K562 (cell line): Measurements from ENCODE around the gene SDCBP2. TPM values are rescaled to one million over a fixed set of nuclear protein-coding genes. Genes with fewer than 3 reads are reported as not detected.

Experiments used
- ATAC-seq: fragments of 200-7000 bp; cut with Tn5 transposase; 3 replicates; pipeline ENCODE4 v1.9.1; 2020; ENCODE audit warnings: moderate library complexity
- BruUV-seq: library from RNA; stranded (reverse); fragments of 400-500 nt; replicated peaks from 2 replicates; lab custom pipeline; 2021; lab: Mats Ljungman, UMichigan
- CTCF ChIA-PET: fragments of 300-600 bp; formaldehyde crosslinking; extraction: SDS; loops from one replicate; lab custom pipeline; 2021; ENCODE audit warnings: low intra/inter-chr PET ratio; lab: Yijun Ruan, JAX
- POLR2A ChIA-PET: fragments of 300-600, 350-650 bp; sonication (Branson Sonifier 250); formaldehyde crosslinking; extraction: SDS; loops from one replicate; lab custom pipeline; 2021; ENCODE audit warnings: antibody characterized with exemption, inconsistent platforms; lab: Yijun Ruan, JAX
- DNase-seq, 4 experiments: peaks; one replicate each; pipeline versions ENCODE4 v3.0.0 to v3.0.0-alpha.2; 2011 to 2018; ENCODE audit warnings: low spot score in 3 of 4, mixed read lengths in 3 of 4; ENCODE audit errors: extremely low read depth in 1 of 4
- FAIRE-seq: peaks from 2 replicates; lab custom pipeline; 2011; peaks lifted over from hg19 to GRCh38; lab: Jason Lieb, UNC
- H2AFZ ChIP-seq: 2 replicates; pipeline ENCODE4 v1.6.0; 2011; ENCODE audit warnings: low read depth, low read length, control low read depth, inconsistent platforms
- H3K27ac ChIP-seq: fragments of 200-600 bp; 3 replicates; pipeline ENCODE4 v1.8.0; 2011; ENCODE audit warnings: low read depth, mild to moderate bottlenecking, control low read depth, inconsistent platforms, low read length, moderate library complexity, mixed read lengths; ENCODE audit errors: extremely low read depth
- H3K27me3 ChIP-seq, 2 experiments: fragments of 300-600 bp in 1 of 2; 2 replicates in 1 of 2; 3 replicates in 1 of 2; pipeline versions ENCODE4 v1.6.0 to v1.8.0; 2011; ENCODE audit warnings: inconsistent platforms in 2 of 2, low read length in 2 of 2, mild to moderate bottlenecking in 1 of 2, mixed read lengths in 1 of 2, moderate library complexity in 1 of 2; ENCODE audit not compliant: control insufficient read depth in 2 of 2, insufficient read depth in 2 of 2
- H3K36me3 ChIP-seq: fragments of 300-600 bp; 3 replicates; pipeline ENCODE4 v1.8.0; 2011; ENCODE audit warnings: mild to moderate bottlenecking, low read length, inconsistent platforms; ENCODE audit not compliant: control insufficient read depth, insufficient read depth
- H3K4me1 ChIP-seq, 2 experiments: fragments of 200-600 bp in 1 of 2; replicated peaks in 1 of 2; 2 replicates in 1 of 2; 3 replicates in 1 of 2; pipeline versions ENCODE4 v1.5.1 to v1.8.0; 2011; ENCODE audit warnings: inconsistent platforms in 2 of 2, low read length in 2 of 2, mild to moderate bottlenecking in 1 of 2, mixed read lengths in 1 of 2, moderate library complexity in 1 of 2; ENCODE audit not compliant: control insufficient read depth in 2 of 2, insufficient read depth in 2 of 2
- H3K4me2 ChIP-seq: 2 replicates; pipeline ENCODE4 v1.6.1; 2011; ENCODE audit warnings: low read length, control low read depth, inconsistent platforms, mixed read lengths; ENCODE audit not compliant: insufficient read depth
- H3K4me3 ChIP-seq: fragments of 200-600 bp; sonication (generic), shearing (Covaris generic); 2 replicates; pipeline ENCODE4 v1.5.1; 2016; ENCODE audit warnings: control low read depth, inconsistent platforms
- H3K79me2 ChIP-seq: fragments of 200-600 bp; 3 replicates; pipeline ENCODE4 v1.8.0; 2011; ENCODE audit warnings: low read length, inconsistent platforms; ENCODE audit not compliant: control insufficient read depth, insufficient read depth
- H3K9ac ChIP-seq, 2 experiments: 2 replicates each; pipeline versions ENCODE4 v1.6.0 to v1.6.1; 2011; ENCODE audit warnings: low read depth in 2 of 2, low read length in 2 of 2, control low read depth in 1 of 2, inconsistent platforms in 1 of 2, mild to moderate bottlenecking in 1 of 2, mixed read lengths in 1 of 2; ENCODE audit not compliant: insufficient read depth in 1 of 2
- H3K9me1 ChIP-seq: one replicate; pipeline ENCODE4 v1.6.0; 2011; ENCODE audit warnings: inconsistent platforms, mild to moderate bottlenecking, low read length, moderate library complexity; ENCODE audit not compliant: control insufficient read depth, insufficient read depth
- H3K9me3 ChIP-seq: replicated peaks from 2 replicates; pipeline ENCODE4 v1.5.1; 2011; ENCODE audit warnings: low read depth, low read length, inconsistent platforms; ENCODE audit not compliant: control insufficient read depth, insufficient read depth
- H4K20me1 ChIP-seq: replicated peaks from 2 replicates; pipeline ENCODE4 v1.6.1; 2011; ENCODE audit warnings: low read length, inconsistent platforms, mixed read lengths; ENCODE audit not compliant: control insufficient read depth, insufficient read depth
- ZFP1 ChIP-seq: fragments of 450-650 bp; formaldehyde crosslinking; IDR thresholded peaks from 2 replicates; pipeline ENCODE4 v1.4.0; 2020; ENCODE audit warnings: mild to moderate bottlenecking, mixed read lengths
- ZNF121 ChIP-seq: sonication (generic); formaldehyde crosslinking; conservative IDR thresholded peaks from 2 replicates; pipeline ENCODE4 v1.8.0; 2022; ENCODE audit warnings: missing genetic modification reagents
- ZNF395 ChIP-seq: fragments of 200-800 bp; sonication (Bioruptor generic); IDR thresholded peaks from 2 replicates; pipeline ENCODE4 v1.6.1; 2017; ENCODE audit warnings: missing genetic modification characterization, missing compliant biosample characterization
- ZNF586 ChIP-seq: fragments of 450-650 bp; formaldehyde crosslinking; conservative IDR thresholded peaks from 2 replicates; pipeline ENCODE4 v1.4.0; 2020; ENCODE audit warnings: mild to moderate bottlenecking, moderate library complexity
- WGBS: fragments of 100-300 bp; shearing (Covaris generic); methylation state at CpG from one replicate; pipeline ENCODE4 v1.1.6; 2016; ENCODE audit warnings: low coverage, mixed read lengths; ENCODE audit not compliant: insufficient coverage; ENCODE audit errors: missing lambda C conversion rate; 5-methylcytosine and 5-hydroxymethylcytosine counted together
- in situ Hi-C: fragments of 300-500 bp; cut with MboI; formaldehyde crosslinking; loops from 4 replicates; pipeline ENCODE4 v1.15.0; 2018; ENCODE audit warnings: inconsistent platforms, mixed read lengths
- intact Hi-C: fragments of 100-400 bp; cut with micrococcal nuclease; formaldehyde crosslinking; loops from 2 replicates; pipeline ENCODE4 v1.14.2; 2022
- polyA plus RNA-seq, 8 experiments: library from polyadenylated mRNA; depleted of rRNA in 4 of 8; stranded (reverse) in 5 of 8; unstranded in 3 of 8; fragments of >200 nt; fragmentation: Nextera tagmentation in 2 of 8; fragmentation: Illumina TruSeq in 1 of 8; extraction: Ambion mirVana in 2 of 8; extraction: Trizol in 1 of 8; gene quantifications; 2 replicates each; pipeline versions ENCODE4 v1.2.1 to v1.2.3, GENCODE V29; 2011 to 2014; ENCODE audit warnings: inconsistent platforms in 1 of 8, missing spikeins in 1 of 8
- total RNA-seq, 7 experiments: library from RNA; depleted of rRNA in 6 of 7; stranded (reverse); fragments of >200 nt in 6 of 7; fragmentation: Illumina TruSeq in 2 of 7; extraction: Trizol in 2 of 7; gene quantifications; 2 replicates each; pipeline versions ENCODE4 v1.2.1 to v1.2.3, GENCODE V29; 2011 to 2021; ENCODE audit warnings: low replicate concordance in 1 of 7

The SDCBP2 gene
- total and polyA plus RNA-seq, 9 of the 15 experiments (the other 6 are each of a cell fraction or from before 2014, with no cell fraction given): 0.06 to 1.2 (median 0.80) TPM

- WGBS: 55% methylated on average over 5 of the region's 5 CpGs
- Histone ChIP-seq H3K9me1 (no peaks in the 10 kb centered on the region), H3K79me2 (no peaks in the 10 kb centered on the region), H2AFZ (no peak overlapping the region), H3K4me3 (no peak overlapping the region), H3K27me3 (no peaks in the 10 kb centered on the region), H3K4me1 (peaks cover 0 to 9% of the 10 kb centered on the region in 2 experiments; a peak in 3 of 5 replicates), H3K36me3 (no peaks in the 10 kb centered on the region), H3K9me3 (no peaks in the 10 kb centered on the region), H3K27ac (no peak overlapping the region), H4K20me1 (no peaks in the 10 kb centered on the region), H3K4me2 (no peak overlapping the region), H3K9ac (no peak overlapping the region)
- no peak for TF ChIP-seq ZNF586 (CRISPR knock-in tag)
- TF ChIP-seq ZNF395 (CRISPR knock-in tag): no peak
- TF ChIP-seq ZFP1 (CRISPR knock-in tag): no peak
- TF ChIP-seq ZNF121 (CRISPR knock-in tag): peak; percentile 73
- CTCF ChIA-PET: no interaction called here
- no TSS peak for BruUV-seq
- ATAC-seq (no peak), FAIRE-seq (no peak), DNase-seq (no peak)
- POLR2A ChIA-PET: interaction anchor here (0.9 to 1.1 kb wide), 2 partner anchors 9 to 10 kb away, joined by 3 read pairs; no protein-coding TSS in a partner anchor
- in situ Hi-C loops: no loop called here
- intact Hi-C loops: loop anchor here (10.0 kb wide), 1 partner anchor 189 kb away; no protein-coding TSS in a partner anchor
Observed at GRCh38 chr20:1315804-1316203, 13.1 kb downstream of the SDCBP2 start.
